ENCODE data around the gene PRKAR2A. TPM values are rescaled to one million over a fixed set of nuclear protein-coding genes. Genes with fewer than 3 reads are reported as not detected.
"Not testable (repeated sequence)": the region's sequence is repeated elsewhere in the genome, so short reads cannot be mapped to it uniquely, and the experiment has no call there.

The PRKAR2A gene
- total and polyA plus RNA-seq, 2 donors = 20.5 to 23.0 TPM

DNA sequence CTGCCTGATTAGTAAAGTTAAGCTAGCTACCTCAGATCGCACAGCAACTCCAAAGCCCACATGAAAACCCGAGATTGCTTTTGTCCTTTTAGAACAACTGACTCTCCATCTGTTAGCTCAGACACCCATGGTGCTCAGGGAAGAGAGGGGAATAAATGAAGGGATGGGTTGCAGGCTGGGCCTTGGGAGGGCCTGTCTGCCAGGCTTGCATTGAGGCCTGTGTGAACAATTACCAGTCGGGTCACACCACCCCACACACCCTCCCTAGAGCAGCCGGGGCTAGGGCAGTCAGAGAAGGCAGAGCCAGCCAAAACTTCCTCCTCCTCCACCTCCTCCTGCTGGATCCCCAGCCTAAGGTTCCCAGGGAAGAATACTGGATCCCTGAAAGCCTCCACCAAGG lies 8.8 kb upstream of the PRKAR2A start:
- no peaks in the 10 kb centered on the region for H3K4me1 ChIP-seq (ENCODE audit: insufficient read depth)
- H3K27ac ChIP-seq (ENCODE audit: low read depth) = no peak overlapping the region
- DNase-seq (ENCODE audit: extremely low spot score) = no peak
- H3K36me3 ChIP-seq (ENCODE audit: insufficient read depth) = no peaks in the 10 kb centered on the region
- no peak overlapping the region for H3K4me3 ChIP-seq (ENCODE audit: low read depth, low read length)
- WGBS = 58% methylated on average over 4 of the region's 4 CpGs

DNA sequence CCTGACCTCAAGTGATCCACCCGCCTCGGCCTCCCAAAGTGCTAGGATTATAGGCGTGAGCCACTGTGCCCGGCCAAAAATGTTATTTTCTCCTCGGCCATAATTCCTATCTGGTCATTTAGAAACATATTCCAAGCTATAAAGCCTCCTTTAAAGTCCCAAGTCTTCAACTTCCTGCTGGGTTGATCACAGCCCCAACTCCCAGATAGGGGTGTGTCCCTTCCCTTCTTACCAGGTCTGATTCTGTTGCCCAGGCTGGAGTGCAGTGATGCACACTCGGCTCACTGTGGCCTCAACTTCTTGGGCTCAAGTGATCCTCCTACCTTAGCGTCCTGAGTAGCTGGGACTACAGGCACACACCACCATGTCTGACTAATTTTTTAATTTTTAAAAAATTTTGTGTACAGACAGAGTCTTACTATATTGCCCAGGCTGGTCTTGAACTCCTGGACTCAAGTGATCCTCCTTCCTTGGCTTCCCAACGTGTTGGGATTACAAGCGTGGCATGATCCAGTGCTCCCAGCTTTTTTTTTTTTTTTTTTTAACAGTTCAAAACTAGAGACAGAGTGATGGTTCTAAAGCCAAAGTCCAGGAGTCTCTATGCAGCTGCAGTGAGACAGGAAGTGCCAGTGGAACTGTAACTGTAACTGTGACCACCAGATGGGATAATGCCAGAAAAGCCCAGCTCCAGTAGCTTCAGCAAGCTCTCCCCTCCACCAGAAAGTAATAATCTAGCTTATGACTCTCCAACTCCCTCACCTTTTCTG lies 8.2 kb upstream of the PRKAR2A start:
- no peak for DNase-seq (ENCODE audit: extremely low spot score)
- no peaks in the 10 kb centered on the region for H3K4me1 ChIP-seq (ENCODE audit: insufficient read depth)
- no peak overlapping the region for H3K27ac ChIP-seq (ENCODE audit: low read depth)
- H3K4me3 ChIP-seq (ENCODE audit: low read depth, low read length) = no peak overlapping the region
- no peaks in the 10 kb centered on the region for H3K36me3 ChIP-seq (ENCODE audit: insufficient read depth)
- 78% methylated on average over 9 of the region's 9 CpGs for WGBS

DNA sequence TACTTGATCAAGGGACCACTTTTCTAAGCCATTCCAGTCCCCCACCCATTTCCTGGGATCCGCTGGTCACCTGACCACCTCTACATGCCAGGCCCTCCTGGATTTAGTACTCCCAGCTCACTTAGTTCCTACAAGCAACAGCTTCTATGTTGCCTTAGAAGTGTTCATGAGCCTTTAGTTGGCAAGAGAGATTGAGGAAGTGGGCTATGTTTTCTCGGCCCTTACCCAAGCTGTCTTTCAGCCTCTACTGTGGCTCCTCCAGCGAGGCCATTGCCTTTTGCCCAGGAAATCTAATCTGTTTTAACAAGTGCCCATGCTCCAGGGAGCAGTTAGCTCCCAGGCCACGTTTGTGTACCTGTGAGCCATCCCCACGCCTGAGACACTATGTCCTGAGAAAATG lies 4.5 kb upstream of the PRKAR2A start:
- Histone ChIP-seq H3K4me3 (ENCODE audit: low read depth, low read length) (no peak overlapping the region), H3K36me3 (ENCODE audit: insufficient read depth) (no peaks in the 10 kb centered on the region), H3K4me1 (ENCODE audit: insufficient read depth) (no peaks in the 10 kb centered on the region), H3K27ac (ENCODE audit: low read depth) (no peak overlapping the region)
- no peak for DNase-seq (ENCODE audit: extremely low spot score)
- WGBS = 90% methylated on average over 5 of the region's 5 CpGs

DNA sequence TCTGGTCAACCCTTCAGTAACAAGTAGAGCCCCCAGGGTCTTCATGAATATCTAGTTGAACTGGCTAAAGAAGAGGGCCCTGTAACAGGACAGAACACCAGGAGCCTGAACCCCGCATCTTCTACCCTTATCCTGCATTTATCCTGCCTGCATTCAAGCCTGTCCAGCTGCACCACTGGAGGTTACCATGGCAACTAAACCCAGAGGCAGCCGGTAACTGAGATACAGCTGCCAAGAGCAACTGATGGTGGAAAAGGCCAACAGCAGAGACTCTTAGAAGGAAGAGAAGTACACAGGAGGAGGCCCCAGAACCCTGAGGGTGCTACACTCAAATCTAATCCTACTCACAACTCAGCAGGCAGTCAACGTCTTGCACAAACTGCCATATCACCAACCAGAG lies 3.7 kb upstream of the PRKAR2A start:
- Histone ChIP-seq H3K4me3 (ENCODE audit: low read depth, low read length) (no peak overlapping the region), H3K4me1 (ENCODE audit: insufficient read depth) (no peaks in the 10 kb centered on the region), H3K36me3 (ENCODE audit: insufficient read depth) (no peaks in the 10 kb centered on the region), H3K27ac (ENCODE audit: low read depth) (no peak overlapping the region)
- DNase-seq (ENCODE audit: extremely low spot score) = no peak
- WGBS = 45% methylated on average over 3 of the region's 3 CpGs

DNA sequence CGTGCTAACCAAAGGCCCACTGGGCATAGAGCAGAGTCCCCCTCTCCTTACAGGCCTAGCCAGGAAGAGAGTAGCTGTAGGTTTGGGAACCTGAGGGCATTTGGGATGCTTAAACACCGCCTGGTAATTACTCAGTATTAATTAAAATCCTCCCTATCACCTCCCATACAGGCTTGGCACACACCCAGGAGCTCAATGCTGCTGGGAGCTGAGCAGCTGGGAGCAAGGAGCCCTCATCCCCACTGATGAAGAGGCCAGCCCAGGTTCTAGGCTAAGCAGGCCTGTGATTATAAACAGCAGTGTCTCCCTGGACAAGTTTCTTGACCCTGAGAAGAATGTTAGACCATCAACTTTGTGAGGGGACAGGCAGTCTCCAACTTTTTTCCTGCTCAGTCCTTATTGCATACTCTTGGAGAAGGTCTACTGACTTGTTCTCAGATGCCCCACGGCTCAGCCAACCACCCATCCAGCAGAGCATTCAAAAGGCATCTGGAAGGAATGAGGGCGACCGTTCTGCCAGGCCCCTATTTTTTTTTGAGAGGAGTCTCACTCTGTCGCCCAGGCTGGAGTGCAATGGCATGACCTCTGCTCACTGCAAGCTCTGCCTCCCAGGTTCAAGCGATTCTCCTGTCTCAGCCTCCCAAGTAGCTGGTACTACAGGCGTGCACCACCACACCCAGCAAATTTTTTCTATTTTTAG lies 1.3 kb upstream of the PRKAR2A start:
- H3K36me3 ChIP-seq (ENCODE audit: insufficient read depth) = no peaks in the 10 kb centered on the region
- no peak overlapping the region for H3K27ac ChIP-seq (ENCODE audit: low read depth)
- WGBS = 95% methylated on average over 8 of the region's 8 CpGs
- H3K4me3 ChIP-seq (ENCODE audit: low read depth, low read length) = no peak overlapping the region
- no peak for DNase-seq (ENCODE audit: extremely low spot score)
- no peaks in the 10 kb centered on the region for H3K4me1 ChIP-seq (ENCODE audit: insufficient read depth)

DNA sequence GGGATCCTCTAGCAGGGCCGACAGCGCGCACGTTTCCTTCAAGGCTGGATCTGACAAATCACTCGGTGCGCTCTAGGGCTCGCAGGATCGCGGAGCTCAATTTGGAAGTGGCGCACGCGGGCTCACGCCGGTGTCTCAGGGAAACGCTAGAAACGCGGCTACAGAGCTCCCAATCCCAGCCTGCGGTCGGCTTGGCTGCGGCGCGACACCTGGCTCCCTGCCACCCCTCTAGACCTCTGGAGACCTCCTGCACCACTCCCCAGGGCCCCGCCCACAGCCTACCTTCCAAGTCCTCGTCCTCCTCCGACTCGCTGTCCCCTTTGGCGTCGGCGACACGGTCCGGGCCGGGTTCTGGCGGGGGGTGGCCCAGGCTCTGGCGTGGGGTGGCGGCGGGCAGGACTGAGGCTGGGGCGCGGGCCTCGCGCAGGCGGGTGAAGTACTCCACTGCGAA lies 596 bp downstream of the PRKAR2A start:
- DNase-seq (ENCODE audit: extremely low spot score) = no peak

DNA sequence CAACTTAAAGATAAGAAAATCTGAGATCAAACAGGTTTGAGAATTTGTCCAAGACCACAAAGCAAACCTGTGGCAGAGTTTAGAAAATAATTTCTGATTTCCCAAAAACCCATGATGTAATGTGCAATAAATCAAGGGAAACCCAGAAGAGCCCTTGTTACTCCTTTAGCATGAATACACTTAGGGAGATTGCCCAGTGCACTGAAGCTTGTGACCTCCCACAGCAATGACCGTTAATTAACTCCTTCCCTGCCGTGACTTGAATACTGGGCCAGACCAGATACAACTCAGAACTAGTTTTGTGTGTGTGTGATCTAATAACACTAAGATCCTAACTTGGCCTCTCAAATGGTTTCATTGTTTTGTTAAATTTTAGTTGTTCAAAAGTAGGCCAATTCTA lies 2.5 kb downstream of the PRKAR2A start:
- no peak overlapping the region for H3K4me3 ChIP-seq (ENCODE audit: low read depth, low read length)
- WGBS = 36% methylated on average over 2 of the region's 2 CpGs
- H3K36me3 ChIP-seq (ENCODE audit: insufficient read depth) = no peaks in the 10 kb centered on the region
- no peaks in the 10 kb centered on the region for H3K4me1 ChIP-seq (ENCODE audit: insufficient read depth)
- DNase-seq (ENCODE audit: extremely low spot score) = no peak
- peak overlapping the region; percentile 23 for H3K27ac ChIP-seq (ENCODE audit: low read depth)

More for the DNA sequence above, 596 bp downstream of the PRKAR2A start:
- Histone ChIP-seq H3K36me3 (ENCODE audit: insufficient read depth) (no peaks in the 10 kb centered on the region), H3K27ac (ENCODE audit: low read depth) (peak overlapping the region; percentile 93), H3K4me3 (ENCODE audit: low read depth, low read length) (peak overlapping the region; percentile 90), H3K4me1 (ENCODE audit: insufficient read depth) (no peaks in the 10 kb centered on the region)
- WGBS = under 1% methylated on average over 42 of the region's 42 CpGs

DNA sequence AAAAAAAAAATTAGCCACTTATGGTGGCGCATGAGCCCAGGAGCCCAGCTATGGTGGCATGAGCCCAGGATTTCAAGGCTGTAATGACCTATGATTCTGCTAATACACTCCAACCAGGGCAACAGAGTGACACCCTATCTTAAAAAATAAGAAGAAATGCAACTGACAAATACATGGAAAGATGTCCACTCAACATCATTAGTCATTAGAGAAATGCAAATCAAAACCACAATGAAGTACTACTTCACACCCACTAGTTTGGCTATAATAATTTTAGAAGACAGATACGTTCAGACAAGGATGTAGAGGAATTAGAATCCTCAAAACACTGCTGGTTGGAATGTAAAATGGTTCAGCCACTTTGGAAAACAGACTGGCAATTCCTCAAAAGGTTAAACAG lies 10.5 kb downstream of the PRKAR2A start:
- 79% methylated on average over 2 of the region's 2 CpGs for WGBS
- Histone ChIP-seq H3K4me3 (ENCODE audit: low read depth, low read length) (no peak overlapping the region), H3K4me1 (ENCODE audit: insufficient read depth) (no peaks in the 10 kb centered on the region), H3K27ac (ENCODE audit: low read depth) (no peak overlapping the region), H3K36me3 (ENCODE audit: insufficient read depth) (peaks cover 1% of the 10 kb centered on the region)
- no peak for DNase-seq (ENCODE audit: extremely low spot score)

DNA sequence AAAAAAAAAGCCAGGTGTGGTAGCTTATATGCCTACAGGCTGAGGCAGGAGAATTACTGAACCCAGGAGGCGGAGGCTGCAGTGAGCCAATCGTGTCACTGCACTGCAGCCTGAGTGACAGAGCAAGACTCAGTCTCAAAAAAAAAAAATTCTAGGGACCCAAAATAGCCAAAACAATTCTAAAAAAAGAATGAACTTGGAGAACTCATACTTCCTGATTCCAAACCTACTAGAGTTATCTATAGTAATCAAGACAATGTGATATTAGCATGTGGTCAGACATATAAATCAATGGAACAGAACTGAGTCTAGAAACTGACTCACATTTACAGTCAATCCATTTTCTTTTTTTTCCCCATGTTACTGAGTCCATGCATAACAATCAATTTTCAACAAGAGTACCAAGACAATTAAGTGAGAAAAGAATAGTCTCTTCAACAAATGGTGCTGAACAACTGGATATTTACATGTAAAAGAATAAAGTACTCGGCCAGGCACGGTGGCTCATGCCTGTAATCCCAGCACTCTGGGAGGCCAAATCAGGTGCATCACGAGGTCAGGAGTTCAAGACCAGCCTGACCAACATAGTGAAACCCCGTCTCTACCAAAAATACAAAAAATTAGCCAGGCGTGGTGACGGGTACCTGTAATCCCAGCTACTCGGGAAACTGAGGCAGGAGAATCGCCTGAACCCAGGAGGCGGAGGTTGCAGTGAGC lies 11.9 kb downstream of the PRKAR2A start:
- peaks cover 1% of the 10 kb centered on the region for H3K36me3 ChIP-seq (ENCODE audit: insufficient read depth)
- peaks cover 1% of the 10 kb centered on the region for H3K4me1 ChIP-seq (ENCODE audit: insufficient read depth)
- WGBS = 94% methylated on average over 11 of the region's 11 CpGs
- no peak overlapping the region for H3K4me3 ChIP-seq (ENCODE audit: low read depth, low read length)
- DNase-seq (ENCODE audit: extremely low spot score) = no peak
- no peak overlapping the region for H3K27ac ChIP-seq (ENCODE audit: low read depth)

DNA sequence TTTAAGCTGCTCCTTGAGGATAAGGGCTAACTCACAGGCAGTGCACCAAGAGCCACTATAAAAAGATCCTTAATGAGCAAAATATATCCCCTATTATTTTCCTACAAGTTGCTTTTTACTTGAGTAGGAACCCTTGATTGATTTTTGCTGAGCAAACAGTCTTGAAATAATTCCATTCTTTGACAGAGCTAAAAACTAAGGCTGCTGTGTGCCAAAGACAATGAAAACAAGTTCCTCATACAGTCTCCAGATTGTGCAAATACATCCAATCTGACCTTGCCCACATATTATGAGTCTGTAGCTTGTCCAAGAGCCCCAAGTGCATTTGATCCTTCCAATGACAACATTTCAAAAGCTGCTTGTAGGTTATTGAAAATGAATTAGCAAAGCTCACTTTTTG lies 15.0 kb downstream of the PRKAR2A start:
- H3K4me1 ChIP-seq (ENCODE audit: insufficient read depth) = peaks cover 1% of the 10 kb centered on the region

DNA sequence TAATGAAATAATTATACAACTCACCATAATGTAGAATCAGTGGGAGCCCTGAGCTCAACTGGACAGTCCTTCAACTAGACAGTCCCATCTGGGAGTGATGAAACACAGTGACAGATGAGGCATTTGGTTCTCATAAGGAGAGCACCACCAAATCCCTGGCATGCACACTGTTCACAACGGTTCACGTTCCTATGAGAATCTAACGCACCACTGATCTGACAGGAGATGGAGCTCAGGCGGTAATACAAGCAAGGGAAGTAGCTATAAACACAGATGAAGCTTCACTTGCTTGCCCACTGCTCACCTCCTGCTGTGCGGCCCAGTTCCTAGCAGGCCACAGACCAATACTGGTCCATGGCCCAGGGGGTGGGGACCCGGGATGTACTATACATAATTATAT lies 17.0 kb downstream of the PRKAR2A start:
- no peak overlapping the region for H3K27ac ChIP-seq (ENCODE audit: low read depth)
- H3K36me3 ChIP-seq (ENCODE audit: insufficient read depth) = peaks cover 1% of the 10 kb centered on the region
- DNase-seq (ENCODE audit: extremely low spot score) = no peak
- peaks cover 1% of the 10 kb centered on the region for H3K4me1 ChIP-seq (ENCODE audit: insufficient read depth)
- no peak overlapping the region for H3K4me3 ChIP-seq (ENCODE audit: low read depth, low read length)
- WGBS = 63% methylated on average over 6 of the region's 6 CpGs

More for the DNA sequence above, 15.0 kb downstream of the PRKAR2A start:
- peaks cover 1% of the 10 kb centered on the region for H3K36me3 ChIP-seq (ENCODE audit: insufficient read depth)
- DNase-seq (ENCODE audit: extremely low spot score) = no peak
- no peak overlapping the region for H3K4me3 ChIP-seq (ENCODE audit: low read depth, low read length)
- H3K27ac ChIP-seq (ENCODE audit: low read depth) = no peak overlapping the region

DNA sequence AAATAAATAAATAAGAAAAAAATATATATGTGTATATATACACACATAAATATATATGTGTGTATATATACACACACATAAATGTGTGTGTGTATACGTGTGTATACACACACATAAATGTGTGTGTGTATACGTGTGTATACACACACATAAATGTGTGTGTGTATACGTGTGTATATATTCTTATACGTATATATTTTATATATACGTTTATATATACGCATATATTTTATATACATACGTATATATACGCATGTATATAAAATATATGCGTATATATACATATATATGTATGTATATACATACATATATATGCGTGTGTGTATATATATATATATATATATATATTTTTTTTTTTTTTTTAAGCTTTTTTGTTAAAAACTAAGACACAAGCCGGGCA lies 18.1 kb downstream of the PRKAR2A start:
- H3K4me3 ChIP-seq (ENCODE audit: low read depth, low read length); H3K4me1 ChIP-seq (ENCODE audit: insufficient read depth); DNase-seq (ENCODE audit: extremely low spot score); H3K36me3 ChIP-seq (ENCODE audit: insufficient read depth); H3K27ac ChIP-seq (ENCODE audit: low read depth): not testable (repeated sequence)
- WGBS = 96% methylated on average over 11 of the region's 11 CpGs

DNA sequence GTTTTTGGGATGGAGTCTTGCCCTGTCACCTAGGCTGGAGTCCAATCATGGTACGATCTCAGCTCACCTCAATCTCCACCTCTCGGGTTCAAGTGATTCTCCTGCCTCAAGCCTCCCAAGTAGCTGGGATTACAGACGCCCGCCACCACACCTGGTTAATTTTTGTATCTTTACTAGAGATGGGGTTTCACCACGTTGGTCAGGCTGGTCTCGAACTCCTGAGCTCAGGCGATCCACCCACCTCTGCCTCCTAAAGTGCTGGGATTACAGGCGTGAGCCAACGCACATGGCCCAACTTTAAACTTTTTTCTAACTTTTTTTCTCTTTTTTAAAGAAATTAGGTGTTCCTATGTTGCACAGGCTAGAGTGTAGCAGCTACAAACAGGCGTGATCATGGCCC lies 19.8 kb downstream of the PRKAR2A start:
- not testable (repeated sequence) for H3K4me3 ChIP-seq (ENCODE audit: low read depth, low read length); H3K27ac ChIP-seq (ENCODE audit: low read depth); H3K36me3 ChIP-seq (ENCODE audit: insufficient read depth); DNase-seq (ENCODE audit: extremely low spot score); H3K4me1 ChIP-seq (ENCODE audit: insufficient read depth)
- 92% methylated on average over 10 of the region's 10 CpGs for WGBS

DNA sequence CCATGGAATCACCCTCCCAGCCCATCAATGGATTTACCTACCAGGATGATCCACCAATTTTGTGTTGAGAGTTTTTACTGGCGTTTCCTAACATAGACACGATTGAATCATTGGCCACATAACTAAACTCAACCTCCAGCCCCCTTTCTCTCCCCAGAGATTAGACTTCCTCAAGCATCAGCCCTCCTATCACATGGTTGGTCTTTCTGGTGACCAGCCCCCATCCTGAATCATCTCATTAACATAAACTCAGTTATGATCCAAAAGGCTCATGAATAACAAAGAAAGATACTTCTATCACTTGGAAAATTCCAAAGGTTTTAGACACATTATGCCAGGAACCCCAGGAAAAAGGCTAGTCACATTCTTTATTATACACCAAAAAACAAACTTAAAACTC lies 21.2 kb downstream of the PRKAR2A start:
- 63% methylated on average over 2 of the region's 2 CpGs for WGBS
- no peak overlapping the region for H3K27ac ChIP-seq (ENCODE audit: low read depth)

More for the DNA sequence above, 21.2 kb downstream of the PRKAR2A start:
- Histone ChIP-seq H3K4me1 (ENCODE audit: insufficient read depth) (peaks cover 1% of the 10 kb centered on the region), H3K4me3 (ENCODE audit: low read depth, low read length) (no peak overlapping the region), H3K36me3 (ENCODE audit: insufficient read depth) (peaks cover 2% of the 10 kb centered on the region)
- no peak for DNase-seq (ENCODE audit: extremely low spot score)

Measured in urinary bladder (tissue), 4 donors.